ENCODE measurements around the gene RAB31.

DNA sequence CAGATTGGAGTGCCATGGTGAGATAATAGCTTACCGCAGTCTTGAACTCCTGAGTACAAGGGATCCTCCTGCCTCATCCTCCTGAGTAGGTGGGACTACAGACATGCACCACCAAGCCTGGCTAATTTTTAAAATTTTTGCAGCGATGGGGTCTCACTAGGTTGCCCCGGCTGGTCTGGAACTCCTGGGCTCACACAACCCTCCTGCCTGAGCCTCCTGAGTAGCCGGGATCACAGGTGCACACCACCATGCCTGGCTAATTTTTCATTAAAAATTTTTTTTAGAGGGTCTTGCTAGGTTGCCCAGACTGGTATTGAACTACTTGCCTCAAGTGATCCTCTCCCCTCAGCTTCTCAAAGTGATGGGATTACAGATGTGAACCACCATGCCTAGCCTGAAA is 27.8 kb downstream of the RAB31 start:
- TF ChIP-seq CTCF (IDR thresholded peaks at IDR 0.05) (no peak), POLR2A (IDR thresholded peaks at IDR 0.05) (no peak)

Data from uterus (tissue), 2 donors.